Measurements from ENCODE around the gene NPLOC4. TPM values are rescaled to one million over a fixed set of nuclear protein-coding genes. Genes with fewer than 3 reads are reported as not detected.

Gene NPLOC4
- total and polyA plus RNA-seq, 4 donors = 23.5 to 67.4 (median 50.6) TPM

DNA sequence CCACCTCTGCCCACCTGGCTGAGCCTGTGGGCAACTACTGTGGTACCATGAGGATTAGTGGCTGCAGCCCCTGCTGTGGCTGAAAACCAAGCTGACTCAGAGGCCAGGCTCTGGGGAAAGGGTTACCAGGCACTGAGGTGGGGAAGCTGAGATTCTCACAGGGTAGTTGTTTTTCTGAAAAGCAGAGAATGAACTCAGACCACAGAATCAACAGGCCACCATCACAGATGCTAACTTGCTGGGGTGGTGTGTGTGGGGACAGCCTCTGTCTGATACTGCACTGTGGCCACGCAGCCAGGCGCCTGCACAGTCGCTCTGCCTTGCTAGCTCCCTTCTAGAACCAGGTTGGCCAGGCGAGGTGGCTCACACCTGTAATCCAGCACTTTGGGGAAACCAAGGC, 28.8 kb downstream of the NPLOC4 start:
- H3K4me3 ChIP-seq (ENCODE audit: low read depth in 1 of 3, low read length in 3 of 3) = no peak overlapping the region
- TF ChIP-seq YY1 (IDR thresholded peaks at IDR 0.05) = no peak
- TF ChIP-seq ATF3 (IDR thresholded peaks at IDR 0.05) = no peak
- no peak overlapping the region for H3K9ac ChIP-seq (ENCODE audit: low read depth in 1 of 2, low read length in 2 of 2)
- peaks cover 16 to 73% (median 54%) of the 10 kb centered on the region in 4 donors for H3K36me3 ChIP-seq (ENCODE audit: control insufficient read depth in 4 of 4, insufficient read depth in 3 of 4, low read depth in 1 of 4, low read length in 3 of 4)
- no peak overlapping the region for H3K27ac ChIP-seq (ENCODE audit: low read depth in 1 of 2, low read length in 2 of 2)
- H3K27me3 ChIP-seq (ENCODE audit: control insufficient read depth in 4 of 4, insufficient read depth in 4 of 4, low read length in 3 of 4) = no peaks in the 10 kb centered on the region
- DNase-seq (ENCODE audit: low spot score) = no peak
- H3K9me3 ChIP-seq (ENCODE audit: control insufficient read depth in 4 of 4, low read length in 3 of 4) = no peaks in the 10 kb centered on the region
- no peaks in the 10 kb centered on the region for H3K4me1 ChIP-seq (ENCODE audit: control insufficient read depth in 4 of 4, insufficient read depth in 4 of 4, low read length in 3 of 4)
- WGBS = 97% methylated on average over 4 of the region's 4 CpGs

- Histone ChIP-seq H3K27ac (ENCODE audit: low read depth in 1 of 2, low read length in 2 of 2) (no peak overlapping the region), H3K27me3 (ENCODE audit: control insufficient read depth in 4 of 4, insufficient read depth in 4 of 4, low read length in 3 of 4) (no peaks in the 10 kb centered on the region), H3K9ac (ENCODE audit: low read depth in 1 of 2, low read length in 2 of 2) (no peak overlapping the region), H3K4me1 (ENCODE audit: control insufficient read depth in 4 of 4, insufficient read depth in 4 of 4, low read length in 3 of 4) (no peaks in the 10 kb centered on the region), H3K4me3 (ENCODE audit: low read depth in 1 of 3, low read length in 3 of 3) (no peak overlapping the region), H3K9me3 (ENCODE audit: control insufficient read depth in 4 of 4, low read length in 3 of 4) (no peaks in the 10 kb centered on the region), H3K36me3 (ENCODE audit: control insufficient read depth in 4 of 4, insufficient read depth in 3 of 4, low read depth in 1 of 4, low read length in 3 of 4) (peaks cover 11 to 73% (median 52%) of the 10 kb centered on the region in 4 donors)
- 81% methylated on average over 6 of the region's 6 CpGs for WGBS
- DNase-seq (ENCODE audit: low spot score) = no peak
- TF ChIP-seq, protein P1, sequence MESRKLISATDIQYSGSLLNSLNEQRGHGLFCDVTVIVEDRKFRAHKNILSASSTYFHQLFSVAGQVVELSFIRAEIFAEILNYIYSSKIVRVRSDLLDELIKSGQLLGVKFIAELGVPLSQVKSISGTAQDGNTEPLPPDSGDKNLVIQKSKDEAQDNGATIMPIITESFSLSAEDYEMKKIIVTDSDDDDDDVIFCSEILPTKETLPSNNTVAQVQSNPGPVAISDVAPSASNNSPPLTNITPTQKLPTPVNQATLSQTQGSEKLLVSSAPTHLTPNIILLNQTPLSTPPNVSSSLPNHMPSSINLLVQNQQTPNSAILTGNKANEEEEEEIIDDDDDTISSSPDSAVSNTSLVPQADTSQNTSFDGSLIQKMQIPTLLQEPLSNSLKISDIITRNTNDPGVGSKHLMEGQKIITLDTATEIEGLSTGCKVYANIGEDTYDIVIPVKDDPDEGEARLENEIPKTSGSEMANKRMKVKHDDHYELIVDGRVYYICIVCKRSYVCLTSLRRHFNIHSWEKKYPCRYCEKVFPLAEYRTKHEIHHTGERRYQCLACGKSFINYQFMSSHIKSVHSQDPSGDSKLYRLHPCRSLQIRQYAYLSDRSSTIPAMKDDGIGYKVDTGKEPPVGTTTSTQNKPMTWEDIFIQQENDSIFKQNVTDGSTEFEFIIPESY (IDR thresholded peaks at IDR 0.05) = no peak
- TF ChIP-seq YY1 (IDR thresholded peaks at IDR 0.05) (no peak), ATF3 (IDR thresholded peaks at IDR 0.05) (no peak), RXRA (IDR thresholded peaks at IDR 0.05) (no peak), SP1 (IDR thresholded peaks at IDR 0.05) (no peak), HNF4A (conservative IDR thresholded peaks at IDR 0.05) (no peak), JUND (IDR thresholded peaks at IDR 0.05) (no peak), HNF4G (IDR thresholded peaks at IDR 0.05) (no peak), EGR1 (IDR thresholded peaks at IDR 0.05; ENCODE audit: low read depth in 2 of 2) (no peak), NR2F2 (IDR thresholded peaks at IDR 0.05) (no peak), REST (IDR thresholded peaks at IDR 0.05) (no peak), GABPA (IDR thresholded peaks at IDR 0.05 in 1 of 2, conservative IDR thresholded peaks at IDR 0.05 in 1 of 2) (no peak), FOXA1 (IDR thresholded peaks at IDR 0.05) (no peak), RAD21 (IDR thresholded peaks at IDR 0.05) (no peak), MAX (IDR thresholded peaks at IDR 0.05) (no peak), FOXA2 (IDR thresholded peaks at IDR 0.05) (no peak), TAF1 (conservative IDR thresholded peaks at IDR 0.05) (no peak)
- TF ChIP-seq, protein P2, sequence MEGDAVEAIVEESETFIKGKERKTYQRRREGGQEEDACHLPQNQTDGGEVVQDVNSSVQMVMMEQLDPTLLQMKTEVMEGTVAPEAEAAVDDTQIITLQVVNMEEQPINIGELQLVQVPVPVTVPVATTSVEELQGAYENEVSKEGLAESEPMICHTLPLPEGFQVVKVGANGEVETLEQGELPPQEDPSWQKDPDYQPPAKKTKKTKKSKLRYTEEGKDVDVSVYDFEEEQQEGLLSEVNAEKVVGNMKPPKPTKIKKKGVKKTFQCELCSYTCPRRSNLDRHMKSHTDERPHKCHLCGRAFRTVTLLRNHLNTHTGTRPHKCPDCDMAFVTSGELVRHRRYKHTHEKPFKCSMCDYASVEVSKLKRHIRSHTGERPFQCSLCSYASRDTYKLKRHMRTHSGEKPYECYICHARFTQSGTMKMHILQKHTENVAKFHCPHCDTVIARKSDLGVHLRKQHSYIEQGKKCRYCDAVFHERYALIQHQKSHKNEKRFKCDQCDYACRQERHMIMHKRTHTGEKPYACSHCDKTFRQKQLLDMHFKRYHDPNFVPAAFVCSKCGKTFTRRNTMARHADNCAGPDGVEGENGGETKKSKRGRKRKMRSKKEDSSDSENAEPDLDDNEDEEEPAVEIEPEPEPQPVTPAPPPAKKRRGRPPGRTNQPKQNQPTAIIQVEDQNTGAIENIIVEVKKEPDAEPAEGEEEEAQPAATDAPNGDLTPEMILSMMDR (IDR thresholded peaks at IDR 0.05; ENCODE audit: low read depth, low read length, missing input control) = no peak
Observed at GRCh38 chr17:81607431-81607830, 29.5 kb downstream of the NPLOC4 start.
